Activated CD8-positive, alpha-beta memory T cell treated with anti-CD3 and anti-CD28 coated beads for 24 hours (primary cell): ENCODE results near the gene CYLD.
A peak's percentile ranks its signal among the peaks of the same experiment; 100 is the strongest.

ENCODE experiments used
- DNase-seq: peaks from one replicate; pipeline ENCODE4 v3.0.0-alpha.2; 2020

Gene CYLD

DNA sequence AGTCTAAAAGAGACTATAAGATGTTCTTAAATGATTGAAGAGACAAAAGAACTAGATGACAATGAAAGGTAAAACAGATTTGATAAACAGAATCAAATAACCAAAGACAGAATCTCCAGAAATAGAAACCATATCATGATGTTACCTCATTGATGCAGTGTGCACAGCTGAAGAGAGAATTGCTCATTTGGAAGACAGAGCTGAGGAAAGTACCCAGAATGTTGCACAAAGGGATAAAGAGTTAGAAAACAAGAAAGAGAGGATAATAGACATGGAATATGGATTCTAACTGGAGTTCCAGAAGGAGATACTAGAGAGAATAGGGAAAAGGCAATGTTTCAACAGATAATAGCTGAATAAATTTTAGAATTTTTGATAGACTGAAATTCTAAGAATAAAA, 47.9 kb downstream of the CYLD start:
- no peak for DNase-seq

DNA sequence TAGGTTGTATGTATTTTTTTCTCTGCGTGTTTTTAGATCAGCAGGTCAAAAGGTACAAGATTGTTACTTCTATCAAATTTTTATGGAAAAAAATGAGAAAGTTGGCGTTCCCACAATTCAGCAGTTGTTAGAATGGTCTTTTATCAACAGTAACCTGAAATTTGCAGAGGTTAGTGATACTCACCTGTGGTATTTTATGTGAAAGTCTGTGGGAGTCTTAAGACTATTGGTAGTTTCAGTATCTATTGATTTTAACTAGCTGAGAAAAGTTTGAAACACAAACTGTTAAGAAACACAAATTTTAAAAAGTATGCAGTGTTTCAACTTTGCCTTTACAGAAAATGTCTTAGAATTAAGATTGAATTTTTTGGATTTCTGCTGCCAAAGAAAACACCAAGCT, 49.6 kb downstream of the CYLD start:
- DNase-seq: no peak

- DNase-seq: no peak
Observed at GRCh38 chr16:50796829-50797228, 54.9 kb downstream of the CYLD start.

- DNase-seq: no peak
Observed at GRCh38 chr16:50797456-50797855, 55.6 kb downstream of the CYLD start.

GRCh38 chr16:50800074-50800473, 58.2 kb downstream of the CYLD start:
- DNase-seq: no peak

- no peak for DNase-seq
Observed at GRCh38 chr16:50801036-50801435, 59.1 kb downstream of the CYLD start.

GRCh38 chr16:50802000-50802399, 60.1 kb downstream of the CYLD start:
- DNase-seq: no peak

DNA sequence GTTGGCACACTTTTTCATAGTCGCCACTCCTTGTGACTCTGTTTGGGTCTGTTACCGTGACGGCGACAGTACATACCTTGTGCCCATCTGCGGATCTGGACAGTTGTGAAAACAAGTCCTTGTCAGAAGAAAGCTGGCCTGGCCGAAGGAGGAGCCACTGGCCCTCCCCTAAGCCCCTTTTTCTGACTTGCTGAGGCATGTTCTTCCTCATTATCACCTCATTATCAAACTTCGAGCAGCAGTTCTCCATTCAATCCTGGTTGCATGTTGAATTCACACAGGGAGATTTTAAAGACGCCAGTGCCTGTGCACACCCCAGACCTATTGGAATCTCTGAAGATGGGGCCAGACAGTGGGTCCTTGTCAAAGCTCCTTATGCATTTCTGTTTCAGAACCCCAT, 61.1 kb downstream of the CYLD start:
- DNase-seq: no peak

DNA sequence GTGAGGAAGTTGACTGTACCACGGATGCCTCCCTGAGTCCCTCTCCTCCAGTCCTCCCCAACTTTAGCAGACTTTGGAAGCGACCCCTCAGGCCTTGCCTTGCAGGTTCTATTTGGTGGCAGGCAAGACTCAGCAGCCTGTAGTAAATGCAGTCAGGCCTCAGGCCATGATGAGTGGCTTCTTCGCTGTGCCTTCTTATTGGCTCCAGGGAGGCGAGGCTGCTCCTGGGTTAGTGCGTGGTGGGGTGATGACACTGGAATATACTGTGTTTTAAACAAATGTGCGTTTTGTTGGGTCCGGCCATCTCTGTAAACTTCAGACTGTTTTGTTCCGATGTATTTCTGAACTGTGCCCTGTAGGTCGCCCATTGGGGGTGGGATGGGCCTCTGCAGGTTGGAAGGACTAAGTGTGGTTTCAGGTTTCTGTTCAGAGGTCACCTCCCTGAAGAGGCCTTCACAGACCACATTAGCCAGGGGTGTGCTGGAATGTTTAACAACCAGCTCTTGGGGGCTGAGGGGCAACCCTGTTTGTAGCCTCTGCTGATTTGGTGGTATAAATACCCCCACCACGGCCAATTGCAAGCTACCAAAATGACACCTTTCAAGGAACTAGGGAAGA, 62.5 kb downstream of the CYLD start:
- no peak for DNase-seq

GRCh38 chr16:50806099-50807062, 64.5 kb downstream of the CYLD start:
- DNase-seq: peak; percentile 91

DNA sequence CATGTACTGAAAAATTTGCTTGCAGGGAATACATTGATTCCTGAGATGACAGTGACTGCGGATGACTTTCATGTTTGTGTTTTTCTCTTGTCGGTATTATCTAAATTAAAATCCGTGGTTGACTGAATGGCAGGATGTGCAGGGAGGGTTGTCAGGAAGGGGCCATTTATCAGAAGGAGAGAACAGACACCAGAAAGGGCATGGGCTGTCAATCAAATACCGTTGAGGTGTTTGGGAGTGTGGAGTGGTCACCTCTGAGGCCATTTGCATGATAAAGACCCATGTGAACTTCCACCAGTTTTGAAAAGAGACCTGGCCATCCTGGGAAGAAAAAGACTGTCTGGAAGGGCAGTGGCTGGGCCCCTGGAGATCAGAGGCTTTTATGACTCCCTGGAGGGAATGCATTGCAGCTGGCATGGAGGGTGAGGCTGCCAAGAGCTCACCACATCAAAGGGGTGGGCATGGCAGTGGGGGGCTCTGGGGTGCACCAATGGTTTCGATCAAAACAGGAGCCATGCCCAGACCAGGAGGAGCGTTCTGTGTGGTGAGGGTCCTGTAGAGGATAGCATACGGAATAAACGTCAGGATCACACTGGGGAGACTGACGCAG, 67.1 kb downstream of the CYLD start:
- DNase-seq: no peak

DNA sequence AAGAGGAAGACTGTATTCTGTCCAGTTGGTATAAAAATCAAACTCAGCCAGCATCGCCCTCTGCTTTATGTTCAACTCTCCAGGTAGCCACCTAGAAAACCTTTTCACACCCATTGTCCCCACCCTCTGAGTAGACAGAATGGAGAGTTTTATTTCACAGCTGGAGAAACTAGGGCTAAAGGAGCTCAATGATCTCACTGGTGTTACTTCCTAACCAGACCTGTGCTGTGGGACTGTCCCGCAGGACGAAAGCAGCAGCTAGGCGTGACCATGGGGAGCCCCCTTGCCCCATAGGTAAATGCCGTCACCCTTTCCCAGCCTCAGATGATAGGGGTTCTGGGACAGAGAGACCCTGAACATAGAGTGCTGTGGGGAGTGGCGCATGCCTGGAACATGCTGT, 67.7 kb downstream of the CYLD start:
- no peak for DNase-seq

DNA sequence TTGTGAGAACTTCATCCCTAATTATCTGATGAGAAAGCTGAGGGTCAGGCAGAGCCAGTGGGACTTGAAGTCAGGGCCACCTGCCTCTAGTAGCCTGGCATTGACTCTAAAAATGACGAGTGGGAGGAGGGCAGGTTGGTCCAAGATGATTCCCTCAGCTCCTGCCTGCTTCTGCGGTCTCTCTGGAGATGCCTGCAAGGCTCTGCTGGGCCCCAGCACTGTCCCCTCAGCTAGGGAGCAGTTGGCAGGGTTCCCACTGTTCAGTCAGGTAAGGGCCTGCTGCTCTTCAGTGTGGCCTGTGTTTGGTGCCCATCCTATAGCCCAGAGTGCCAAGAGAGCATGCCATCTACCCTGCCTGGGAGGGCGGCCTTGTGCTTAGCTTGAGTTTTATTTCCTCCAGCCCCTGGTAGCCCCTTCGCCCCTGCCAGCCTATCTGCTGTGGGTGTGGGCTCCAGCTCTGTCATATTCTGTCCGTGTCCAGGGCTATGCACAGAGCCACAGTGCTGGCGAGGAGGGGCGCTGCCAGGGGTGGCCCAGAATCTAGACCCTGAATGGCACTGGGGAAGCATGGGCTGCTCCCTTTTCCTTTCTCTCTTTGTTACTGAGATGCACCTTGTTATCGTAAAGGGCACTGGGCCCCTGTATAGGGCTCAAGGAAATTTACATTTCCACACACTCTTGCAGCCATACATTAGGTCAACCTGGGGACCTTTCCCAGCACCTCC, 68.5 kb downstream of the CYLD start:
- DNase-seq: no peak

GRCh38 chr16:50812046-50812445, 70.2 kb downstream of the CYLD start:
- DNase-seq: no peak

DNA sequence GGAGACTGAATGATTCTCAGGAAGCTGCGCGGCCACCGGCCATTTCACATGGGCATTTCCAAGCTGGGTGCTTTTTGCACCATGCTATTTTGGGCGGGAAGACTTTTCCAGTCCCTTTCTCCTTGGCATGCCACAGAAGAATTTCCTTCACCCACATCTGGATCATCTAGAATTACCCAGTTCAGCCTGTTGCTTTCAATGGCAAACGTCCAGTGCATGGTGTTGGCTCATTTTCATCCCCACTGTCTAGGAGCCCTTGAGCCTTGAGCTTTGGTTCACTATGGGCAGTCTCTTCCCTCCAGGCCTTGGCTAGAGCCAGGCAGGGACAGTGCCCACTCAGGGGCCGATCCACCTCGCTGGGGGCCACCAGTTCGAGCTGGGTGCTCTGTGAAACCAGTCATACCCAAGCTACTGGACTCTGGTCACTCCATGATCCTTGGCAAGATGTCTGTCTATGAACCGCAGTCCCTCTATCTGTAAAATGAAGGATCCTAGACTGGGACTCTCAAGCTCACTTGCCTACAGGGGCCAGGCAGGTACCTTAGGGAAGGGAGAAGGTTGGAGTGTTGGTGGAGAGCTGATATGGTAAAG, 71.1 kb downstream of the CYLD start:
- no peak for DNase-seq

GRCh38 chr16:50814052-50814451, 72.2 kb downstream of the CYLD start:
- DNase-seq: no peak

DNA sequence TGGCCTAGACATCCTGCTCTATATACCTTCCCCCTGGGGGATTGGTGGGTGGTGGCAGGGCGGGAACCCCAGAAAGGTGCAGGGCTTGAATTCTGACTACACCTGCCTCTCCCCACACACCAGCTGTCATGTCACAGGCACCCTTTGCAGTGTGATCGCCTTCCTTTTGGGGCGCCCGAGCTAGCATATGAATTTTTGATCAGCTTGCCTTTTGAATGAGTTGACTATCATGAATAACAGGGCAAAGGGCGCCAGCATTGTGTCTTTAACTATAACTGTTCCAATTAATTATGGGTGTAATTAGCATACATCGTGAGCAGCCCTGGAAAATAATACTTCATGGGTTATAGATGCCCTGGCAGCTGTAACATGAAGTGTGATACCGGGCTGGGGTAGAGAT, 72.7 kb downstream of the CYLD start:
- no peak for DNase-seq

- DNase-seq: peak; percentile 11
Observed at GRCh38 chr16:50815382-50815781, 73.5 kb downstream of the CYLD start.

DNA sequence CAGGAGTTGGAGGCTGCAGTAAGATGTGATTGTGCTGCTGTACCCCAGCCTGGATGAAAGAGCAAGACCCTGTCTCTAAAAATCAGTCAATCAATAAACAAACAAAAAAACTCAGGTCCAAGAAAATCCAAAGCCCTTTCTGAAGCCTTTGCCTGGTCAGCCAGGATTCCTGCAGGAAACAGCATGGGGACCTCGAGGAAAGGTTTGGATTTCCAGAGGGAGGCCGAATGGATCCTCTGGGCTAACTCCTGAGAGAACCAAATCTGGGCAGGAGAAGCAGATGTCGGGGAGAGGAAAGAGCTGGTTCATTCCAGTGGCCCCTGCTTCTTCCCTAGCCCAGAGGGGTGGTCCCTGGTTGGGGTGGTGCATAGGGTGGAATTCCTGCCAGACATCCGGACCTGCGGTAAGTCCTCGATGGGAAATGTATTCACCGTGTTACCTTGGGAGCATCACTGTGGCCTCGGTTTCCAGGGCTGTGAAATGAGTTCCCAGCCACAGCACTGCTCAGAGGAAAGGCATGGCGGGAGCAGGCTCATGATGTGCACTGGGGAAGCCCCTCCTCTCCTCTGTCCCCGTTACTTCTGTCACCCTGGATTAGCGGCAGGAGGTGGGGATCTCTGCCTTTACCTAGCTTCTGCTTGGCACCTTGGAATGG, 75.1 kb downstream of the CYLD start:
- DNase-seq: peak; percentile 24

- peak; percentile 28 for DNase-seq
Observed at GRCh38 chr16:50818380-50818779, 76.5 kb downstream of the CYLD start.

DNA sequence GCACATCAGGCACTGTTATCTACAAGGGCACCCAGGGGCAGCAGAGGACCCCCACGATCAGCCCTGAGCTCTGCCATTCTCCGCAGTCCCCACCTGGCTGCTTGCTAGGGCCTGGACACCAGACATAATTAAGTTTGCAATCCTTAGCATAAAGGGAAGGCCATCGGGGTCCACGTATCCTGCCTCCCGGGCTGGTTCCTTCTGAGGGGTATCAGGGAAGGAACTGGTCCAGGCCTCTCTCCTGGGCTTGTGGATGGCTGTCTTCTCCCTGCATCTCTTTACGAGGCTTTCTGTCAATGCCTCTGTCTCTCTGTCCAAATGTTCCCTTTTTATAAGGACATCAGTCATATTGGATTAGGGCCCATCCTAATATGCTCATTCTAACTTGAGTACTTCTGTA, 77.8 kb downstream of the CYLD start:
- peak; percentile 15 for DNase-seq

DNA sequence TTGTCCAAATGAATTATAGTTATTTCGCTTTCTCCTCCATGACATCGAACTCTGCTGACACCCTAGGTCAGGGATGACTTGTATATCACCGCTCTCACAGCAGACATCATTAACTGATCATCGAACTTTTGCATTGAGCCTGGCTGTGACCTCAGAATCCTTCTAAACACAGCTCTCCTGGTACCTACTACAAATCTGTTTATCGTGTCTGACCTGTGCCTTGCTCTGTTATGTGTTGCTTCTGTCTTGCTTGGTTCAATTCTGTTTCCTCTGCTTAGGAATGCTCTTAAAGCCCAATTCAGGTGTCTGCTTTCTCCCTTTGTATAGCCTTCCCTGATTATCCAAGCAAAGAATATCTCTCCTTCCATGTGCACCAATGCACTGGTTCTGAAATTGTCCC, 78.3 kb downstream of the CYLD start:
- no peak for DNase-seq
